Neural cell (in vitro differentiated cells): Measurements from ENCODE around the gene HOXB4.

Source experiments
- CTCF ChIP-seq: fragments of 450-650 bp; IDR thresholded peaks from 2 replicates; pipeline ENCODE4 v1.5.1; 2014; ENCODE audit warnings: antibody characterized with exemption, mild to moderate bottlenecking, moderate library complexity; ENCODE audit not compliant: poor library complexity, severe bottlenecking
- EZH2 ChIP-seq: fragments of 200-600, 300-800 bp; shearing (Covaris generic), sonication (generic); IDR thresholded peaks from 2 replicates; pipeline ENCODE4 v1.6.1; 2014; ENCODE audit warnings: antibody characterized with exemption, low read length, borderline replicate concordance, mild to moderate bottlenecking; ENCODE audit not compliant: insufficient read depth, poor library complexity, severe bottlenecking
- MXI1 ChIP-seq: fragments of 450-650 bp; conservative IDR thresholded peaks from 2 replicates; pipeline ENCODE4 v1.6.1; 2014; ENCODE audit warnings: antibody characterized with exemption, mild to moderate bottlenecking; ENCODE audit not compliant: poor library complexity, severe bottlenecking
- POLR2AphosphoS5 ChIP-seq: IDR thresholded peaks from 2 replicates; pipeline ENCODE4 v1.6.1; 2012
- RAD21 ChIP-seq: fragments of 450-650 bp; conservative IDR thresholded peaks from 2 replicates; pipeline ENCODE4 v1.6.1; 2014; ENCODE audit warnings: antibody characterized with exemption, mild to moderate bottlenecking, moderate library complexity
- TF ChIP-seq, protein P1 (sequence below): IDR thresholded peaks from 2 replicates; pipeline ENCODE4 v1.6.1; 2012; ENCODE audit warnings: borderline replicate concordance

GRCh38 chr17:48605409-48605919 is 27.3 kb upstream of the HOXB4 start:
- TF ChIP-seq EZH2 (no peak), CTCF (no peak), POLR2AphosphoS5 (no peak), MXI1 (no peak), RAD21 (no peak)
- TF ChIP-seq, protein P1, sequence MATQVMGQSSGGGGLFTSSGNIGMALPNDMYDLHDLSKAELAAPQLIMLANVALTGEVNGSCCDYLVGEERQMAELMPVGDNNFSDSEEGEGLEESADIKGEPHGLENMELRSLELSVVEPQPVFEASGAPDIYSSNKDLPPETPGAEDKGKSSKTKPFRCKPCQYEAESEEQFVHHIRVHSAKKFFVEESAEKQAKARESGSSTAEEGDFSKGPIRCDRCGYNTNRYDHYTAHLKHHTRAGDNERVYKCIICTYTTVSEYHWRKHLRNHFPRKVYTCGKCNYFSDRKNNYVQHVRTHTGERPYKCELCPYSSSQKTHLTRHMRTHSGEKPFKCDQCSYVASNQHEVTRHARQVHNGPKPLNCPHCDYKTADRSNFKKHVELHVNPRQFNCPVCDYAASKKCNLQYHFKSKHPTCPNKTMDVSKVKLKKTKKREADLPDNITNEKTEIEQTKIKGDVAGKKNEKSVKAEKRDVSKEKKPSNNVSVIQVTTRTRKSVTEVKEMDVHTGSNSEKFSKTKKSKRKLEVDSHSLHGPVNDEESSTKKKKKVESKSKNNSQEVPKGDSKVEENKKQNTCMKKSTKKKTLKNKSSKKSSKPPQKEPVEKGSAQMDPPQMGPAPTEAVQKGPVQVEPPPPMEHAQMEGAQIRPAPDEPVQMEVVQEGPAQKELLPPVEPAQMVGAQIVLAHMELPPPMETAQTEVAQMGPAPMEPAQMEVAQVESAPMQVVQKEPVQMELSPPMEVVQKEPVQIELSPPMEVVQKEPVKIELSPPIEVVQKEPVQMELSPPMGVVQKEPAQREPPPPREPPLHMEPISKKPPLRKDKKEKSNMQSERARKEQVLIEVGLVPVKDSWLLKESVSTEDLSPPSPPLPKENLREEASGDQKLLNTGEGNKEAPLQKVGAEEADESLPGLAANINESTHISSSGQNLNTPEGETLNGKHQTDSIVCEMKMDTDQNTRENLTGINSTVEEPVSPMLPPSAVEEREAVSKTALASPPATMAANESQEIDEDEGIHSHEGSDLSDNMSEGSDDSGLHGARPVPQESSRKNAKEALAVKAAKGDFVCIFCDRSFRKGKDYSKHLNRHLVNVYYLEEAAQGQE: no peak
